ENCODE measurements around the gene LRCH1. TPM values are rescaled to one million over a fixed set of nuclear protein-coding genes. Genes with fewer than 3 reads are reported as not detected.

The LRCH1 gene
- total and polyA plus RNA-seq, 2 of the 4 experiments (the other 2 are of a cell fraction), result 7.0 to 8.8 TPM

- H2AFZ ChIP-seq (replicated peaks; ENCODE audit: low read length, poor library complexity), result no peak overlapping the region
- ChIA-PET CTCF (interaction anchor here (0.5 kb wide), 1 partner anchor 406 kb away, joined by 3 read pairs; no protein-coding TSS in a partner anchor), POLR2A (ENCODE audit: unreplicated experiment) (no interaction called here)
- in situ Hi-C loops (cut with MboI; ENCODE audit: low sequenced_read_pairs), result no loop called here
- no peak overlapping the region for H4K8ac ChIP-seq (ENCODE audit: low read depth in 2 of 2, low read length in 2 of 2)
- H3K23ac ChIP-seq (ENCODE audit: low read depth, low read length), result no peak overlapping the region
- H3K9ac ChIP-seq (ENCODE audit: low read depth, low read length), result no peak overlapping the region
- H3K27me3 ChIP-seq (ENCODE audit: control insufficient read depth, insufficient read depth, low read length), result 0 out of 2 replicates have a peak, but pooled peaks cover 2% of the 10 kb centered on the region
- H4K20me1 ChIP-seq (ENCODE audit: insufficient read depth, low read length), result no peaks in the 10 kb centered on the region
- TF ChIP-seq CEBPB (IDR thresholded peaks at IDR 0.05; ENCODE audit: low read depth, low read length) (peak; percentile 86), USF2 (IDR thresholded peaks at IDR 0.05; ENCODE audit: low read depth, low read length) (no peak)
- no peak overlapping the region for H3K14ac ChIP-seq (replicated peaks; ENCODE audit: low read depth, low read length)
- ATAC-seq (ENCODE audit: low read depth) (no peak), DNase-seq (peak; percentile 10)
- H2BK15ac ChIP-seq (ENCODE audit: low read depth, low read length), result no peak overlapping the region
- H2BK120ac ChIP-seq (ENCODE audit: low read depth, low read length), result no peak overlapping the region
- no peak overlapping the region for H3K56ac ChIP-seq (ENCODE audit: extremely low read depth, insufficient read depth, low read length)
- 0 out of 2 replicates have a peak, but pooled peaks cover 2% of the 10 kb centered on the region for H3K9me1 ChIP-seq (ENCODE audit: insufficient read depth, low read length)
- no peaks in the 10 kb centered on the region for H3K79me1 ChIP-seq (ENCODE audit: low read depth in 1 of 2, low read length in 2 of 2)
- no peak overlapping the region for H3K4me2 ChIP-seq (ENCODE audit: low read depth, low read length)
- H3K9me3 ChIP-seq (ENCODE audit: control insufficient read depth, insufficient read depth, low read length), result no peaks in the 10 kb centered on the region
- H3K27ac ChIP-seq (ENCODE audit: insufficient read depth, low read length), result no peak overlapping the region
- dilution Hi-C loops (cut with HindIII; ENCODE audit: low sequenced_read_pairs, unreplicated experiment), result no loop called here
- no peak overlapping the region for H4K5ac ChIP-seq (ENCODE audit: low read depth, low read length)
- no peak overlapping the region for H2BK20ac ChIP-seq (ENCODE audit: low read depth, low read length)
- no peak overlapping the region for H3K18ac ChIP-seq (ENCODE audit: low read depth, low read length)
- no peak overlapping the region for H2AK5ac ChIP-seq (ENCODE audit: low read depth, low read length)
- no CpG with 5 or more reads among the region's 1 CpG for WGBS, 2 experiments (ENCODE audit: extremely low coverage in 2 of 2, insufficient read length in 1 of 2)
- BruUV-seq (replicated peaks), result no TSS peak
- no peak overlapping the region for H3K4me3 ChIP-seq (ENCODE audit: insufficient read depth, low read depth, low read length)
- intact Hi-C loops (cut with micrococcal nuclease), result no loop called here
- no peaks in the 10 kb centered on the region for H3K36me3 ChIP-seq (ENCODE audit: control insufficient read depth, insufficient read depth, low read length)
- H3K4me1 ChIP-seq (ENCODE audit: control insufficient read depth, insufficient read depth, low read length), result no peaks in the 10 kb centered on the region
- H2AK9ac ChIP-seq (replicated peaks; ENCODE audit: low read depth, low read length, poor library complexity), result no peak overlapping the region
- no peak overlapping the region for H2BK5ac ChIP-seq (ENCODE audit: low read depth, low read length, poor library complexity, severe bottlenecking)
- H3K4ac ChIP-seq (ENCODE audit: low read depth, low read length), result no peak overlapping the region
- H4K91ac ChIP-seq (ENCODE audit: insufficient read depth, low read depth, low read length), result no peak overlapping the region
Measured at GRCh38 chr13:46535825-46536224, 17.1 kb upstream of the LRCH1 start.
